Peyer's patch (tissue), 4 donors: ENCODE data around the gene SLC12A9. TPM values are rescaled to one million over a fixed set of nuclear protein-coding genes. Genes with fewer than 3 reads are reported as not detected.
A peak's percentile ranks its signal among the peaks of the same experiment; 100 is the strongest.
"Not testable (repeated sequence)": the region's sequence is repeated elsewhere in the genome, so short reads cannot be mapped to it uniquely, and the experiment has no call there.

Source experiments
- DNase-seq, 3 donors: peaks; one replicate each; pipeline ENCODE4 v3.0.0-alpha.2; 2017 to 2019
- H3K27ac ChIP-seq, 4 donors: fragments of 200-600 bp; sonication (generic); one replicate each; pipeline ENCODE4 v1.5.1; 2016 to 2019
- H3K27me3 ChIP-seq, 2 donors: fragments of 200-600 bp; sonication (generic); one replicate each; pipeline ENCODE4 v1.5.1; 2019
- H3K36me3 ChIP-seq, 3 donors: fragments of 200-600 bp; sonication (generic); one replicate each; pipeline ENCODE4 v1.5.1; 2016 to 2019
- H3K4me1 ChIP-seq, 4 donors: fragments of 200-600 bp; sonication (generic); one replicate each; pipeline ENCODE4 v1.5.1; 2016 to 2019
- H3K4me3 ChIP-seq, 4 donors: fragments of 200-600 bp; sonication (generic); 1 replicate in 3 of 4; 2 replicates in 1 of 4; pipeline ENCODE4 v1.5.1; 2016 to 2019; ENCODE audit warnings: mild to moderate bottlenecking in 1 of 4
- H3K9me3 ChIP-seq, 4 donors: fragments of 200-600 bp; sonication (generic); one replicate each; pipeline ENCODE4 v1.5.1; 2016 to 2019; ENCODE audit warnings: mild to moderate bottlenecking in 1 of 4
- CTCF ChIP-seq, 6 experiments: fragments of 450-650 bp in 4 of 6; fragments of 200-600 bp in 2 of 6; sonication (generic) in 1 of 6; IDR thresholded peaks; one replicate each; pipeline ENCODE4 v1.5.1; 2017 to 2019; ENCODE audit warnings: antibody characterized with exemption in 6 of 6, mild to moderate bottlenecking in 3 of 6, moderate library complexity in 1 of 6
- POLR2A ChIP-seq, 2 donors: fragments of 450-650 bp; IDR thresholded peaks; one replicate each; pipeline ENCODE4 v1.5.1; 2017; ENCODE audit warnings: antibody characterized with exemption in 2 of 2, mild to moderate bottlenecking in 2 of 2, moderate library complexity in 2 of 2
- total RNA-seq, 4 donors: library from RNA; depleted of rRNA; stranded (reverse); fragments of >200 nt; gene quantifications; one replicate each; pipeline ENCODE4 v1.1.0, GENCODE V29; 2016

Gene SLC12A9
- total RNA-seq, 4 donors from 2014 or later = 24.8 to 51.1 (median 28.2) TPM

DNA sequence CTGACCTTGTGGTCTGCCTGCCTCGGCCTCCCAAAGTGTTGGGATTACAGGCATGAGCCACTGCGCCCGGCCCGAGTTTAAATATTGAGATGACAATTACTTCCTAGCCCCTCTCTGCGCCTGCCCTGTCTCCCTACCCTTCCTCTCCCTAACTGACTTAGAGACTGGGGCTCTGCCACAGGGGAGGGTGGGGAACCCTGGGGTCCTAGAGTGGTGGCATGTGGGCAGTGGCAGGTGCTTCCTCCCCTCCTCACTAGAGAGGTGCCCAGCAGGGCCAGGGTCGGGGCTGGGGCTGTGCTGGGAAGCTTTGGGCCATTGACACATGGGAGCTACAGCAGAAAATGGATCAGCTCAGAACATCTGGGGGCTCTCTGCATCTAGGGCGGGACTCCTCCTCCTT lies 50.1 kb downstream of the SLC12A9 start:
- no peak overlapping the region for H3K4me3 ChIP-seq
- no peaks in the 10 kb centered on the region for H3K27me3 ChIP-seq
- H3K27ac ChIP-seq = peak overlapping the region in 3 of 4 donors; percentile 36 to 88 (median 83)
- DNase-seq = no peak
- no peak for TF ChIP-seq CTCF (IDR thresholded peaks at IDR 0.05)
- TF ChIP-seq POLR2A (IDR thresholded peaks at IDR 0.05) = no peak
- no peaks in the 10 kb centered on the region for H3K9me3 ChIP-seq
- H3K4me1 ChIP-seq = peaks cover 0 to 14% (median 0%) of the 10 kb centered on the region in 4 donors
- no peaks in the 10 kb centered on the region for H3K36me3 ChIP-seq

- no peaks in the 10 kb centered on the region for H3K36me3 ChIP-seq
- DNase-seq = no peak
- TF ChIP-seq POLR2A (IDR thresholded peaks at IDR 0.05) (no peak), CTCF (IDR thresholded peaks at IDR 0.05) (no peak)
- H3K4me1 ChIP-seq = peaks cover 0 to 6% (median 2%) of the 10 kb centered on the region in 4 donors
- no peak overlapping the region for H3K27ac ChIP-seq
- H3K27me3 ChIP-seq = no peaks in the 10 kb centered on the region
- H3K9me3 ChIP-seq = no peaks in the 10 kb centered on the region
- H3K4me3 ChIP-seq = no peak overlapping the region
Measured at GRCh38 chr7:100908512-100908911, 56.0 kb downstream of the SLC12A9 start.

DNA sequence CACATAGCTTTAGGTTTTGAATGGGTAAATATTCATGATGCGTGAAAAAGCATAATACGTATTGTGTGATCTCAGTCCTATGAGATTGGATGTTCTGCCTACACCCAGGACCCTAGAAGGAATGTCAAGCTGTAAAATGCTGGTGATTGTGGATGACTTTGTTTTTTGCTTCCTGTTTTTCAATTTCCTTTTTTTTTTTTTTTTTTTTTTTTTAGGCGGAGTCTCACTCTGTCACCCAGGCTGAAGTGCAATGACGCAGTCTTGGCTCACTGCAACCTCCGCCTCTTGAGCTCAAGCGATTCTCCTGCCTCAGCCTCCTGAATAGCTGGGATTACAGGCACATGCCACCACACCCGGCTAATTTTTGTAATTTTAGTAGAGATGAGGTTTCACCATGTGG lies 57.9 kb downstream of the SLC12A9 start:
- peak in 1 of 3 donors; percentile 78 for DNase-seq
- TF ChIP-seq POLR2A (IDR thresholded peaks at IDR 0.05) = peak in 1 of 2 donors; percentile 46
- not testable (repeated sequence) for H3K4me3 ChIP-seq, H3K27me3 ChIP-seq, H3K36me3 ChIP-seq, H3K9me3 ChIP-seq
- peak overlapping the region in 3 of 4 donors; percentile 27 to 89 (median 84) for H3K27ac ChIP-seq
- H3K4me1 ChIP-seq = peaks cover 0 to 12% (median 2%) of the 10 kb centered on the region in 4 donors

GRCh38 chr7:100911484-100911883 lies 59.0 kb downstream of the SLC12A9 start:
- Histone ChIP-seq H3K27ac (peak overlapping the region in 3 of 4 donors; percentile 27 to 89 (median 84)), H3K9me3 (no peaks in the 10 kb centered on the region), H3K4me3 (no peak overlapping the region), H3K27me3 (no peaks in the 10 kb centered on the region), H3K36me3 (no peaks in the 10 kb centered on the region), H3K4me1 (peaks cover 0 to 17% (median 2%) of the 10 kb centered on the region in 4 donors)
- no peak for TF ChIP-seq CTCF (IDR thresholded peaks at IDR 0.05)
- no peak for TF ChIP-seq POLR2A (IDR thresholded peaks at IDR 0.05)
- DNase-seq = no peak

DNA sequence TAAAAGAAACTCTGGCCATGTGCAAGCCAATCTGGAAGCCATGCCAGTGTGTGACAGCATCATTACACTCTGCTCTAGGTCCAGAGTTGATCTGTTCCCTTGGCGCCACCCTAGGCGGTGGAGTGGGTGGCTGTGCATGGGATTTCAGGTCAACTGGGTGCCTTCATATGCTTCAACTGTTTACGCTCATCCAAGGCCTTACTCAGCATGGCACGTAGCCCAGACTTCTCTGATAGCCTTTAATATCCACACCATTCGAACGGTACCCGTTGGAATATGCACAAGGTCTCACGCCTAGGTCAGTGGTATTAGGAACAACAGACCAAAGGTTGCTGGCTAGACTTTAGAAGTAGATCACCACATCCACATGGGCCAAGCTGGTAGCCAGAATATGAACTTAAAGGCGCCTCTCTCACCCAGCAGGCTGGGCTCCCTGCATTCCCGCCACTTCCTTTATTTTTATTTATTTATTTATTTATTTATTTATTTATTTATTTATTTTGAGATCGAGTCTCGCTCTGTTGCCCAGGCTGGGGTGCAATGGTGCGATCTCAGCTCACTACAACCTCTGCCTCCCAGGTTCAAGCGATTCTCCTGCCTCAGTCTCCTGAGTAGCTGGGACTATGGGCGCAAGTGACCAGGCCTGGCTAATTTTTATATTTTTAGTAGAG lies 61.8 kb downstream of the SLC12A9 start:
- peak in 2 of 3 donors; percentile 85 to 90 for DNase-seq
- Histone ChIP-seq H3K27ac (peak overlapping the region in 3 of 4 donors; percentile 40 to 89 (median 75)), H3K36me3 (no peaks in the 10 kb centered on the region), H3K27me3 (no peaks in the 10 kb centered on the region), H3K4me1 (peaks cover 0 to 17% (median 2%) of the 10 kb centered on the region in 4 donors), H3K4me3 (no peak overlapping the region), H3K9me3 (no peaks in the 10 kb centered on the region)
- TF ChIP-seq CTCF (IDR thresholded peaks at IDR 0.05) (no peak), POLR2A (IDR thresholded peaks at IDR 0.05) (no peak)

DNA sequence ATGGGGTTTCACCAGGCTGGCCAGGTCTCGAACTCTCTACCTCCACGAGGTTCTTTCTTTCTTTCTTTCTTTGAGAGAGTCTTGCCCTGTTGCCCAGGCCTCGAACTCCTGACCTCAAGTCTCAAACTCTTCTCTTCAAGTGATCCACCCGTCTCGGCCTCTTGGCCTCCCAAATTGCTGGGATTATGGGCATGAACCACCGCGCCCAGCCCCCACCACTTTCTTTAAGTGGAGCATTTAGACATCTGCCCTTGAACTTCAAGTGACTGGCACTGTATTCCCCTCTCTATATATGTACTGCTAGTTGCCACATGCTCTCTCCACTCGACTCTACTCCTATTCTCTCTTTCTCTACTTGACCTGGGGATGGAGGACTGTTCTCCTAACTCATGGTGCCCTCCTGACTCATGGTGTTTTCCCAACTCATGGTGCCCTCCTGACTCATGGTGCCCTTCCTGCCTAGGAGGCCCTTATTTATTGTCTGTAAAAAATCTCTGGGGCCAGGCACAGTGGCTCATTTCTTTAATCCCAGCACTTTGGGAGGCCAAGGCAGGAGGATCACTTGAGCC lies 62.5 kb downstream of the SLC12A9 start:
- Histone ChIP-seq H3K27me3 (no peaks in the 10 kb centered on the region), H3K27ac (peak overlapping the region in 3 of 4 donors; percentile 40 to 67 (median 50)), H3K4me1 (peaks cover 0 to 17% (median 1%) of the 10 kb centered on the region in 4 donors), H3K36me3 (no peaks in the 10 kb centered on the region), H3K9me3 (no peaks in the 10 kb centered on the region), H3K4me3 (no peak overlapping the region)
- no peak for TF ChIP-seq CTCF (IDR thresholded peaks at IDR 0.05)
- TF ChIP-seq POLR2A (IDR thresholded peaks at IDR 0.05) = no peak
- DNase-seq = peak in 1 of 3 donors; percentile 70
